Lower leg skin (tissue), 3 donors: ENCODE measurements around the gene THBS4.

ENCODE experiments used
- CTCF ChIP-seq, 3 donors: fragments of 450-650 bp; IDR thresholded peaks; one replicate each; pipeline ENCODE4 v1.5.1; 2016; ENCODE audit warnings: antibody characterized with exemption in 3 of 3, mild to moderate bottlenecking in 3 of 3, moderate library complexity in 2 of 3
- POLR2A ChIP-seq, 2 donors: fragments of 450-650 bp; IDR thresholded peaks; one replicate each; pipeline ENCODE4 v1.6.1; 2016 to 2017; ENCODE audit warnings: antibody characterized with exemption in 2 of 2, mild to moderate bottlenecking in 1 of 2, moderate library complexity in 1 of 2

- TF ChIP-seq POLR2A (IDR thresholded peaks at IDR 0.05) (no peak), CTCF (IDR thresholded peaks at IDR 0.05) (no peak)
These were observed 79.7 kb downstream of the THBS4 start for GRCh38 chr5:80114860-80115259.
